Keratinocyte (primary cell): ENCODE results near the gene NCK2.

ENCODE experiments used
- EZH2 ChIP-seq: IDR thresholded peaks from one replicate; pipeline ENCODE4 v1.6.1; 2012; ENCODE audit warnings: inconsistent platforms, mild to moderate bottlenecking, low read length, moderate library complexity
- TF ChIP-seq, protein P1 (sequence below), 3 experiments: IDR thresholded peaks in 1 of 3; conservative IDR thresholded peaks in 1 of 3; optimal IDR thresholded peaks in 1 of 3; 2 replicates in 2 of 3; 3 replicates in 1 of 3; pipeline versions ENCODE3 to v1.5.1; 2011; ENCODE audit warnings: low read length in 3 of 3, mild to moderate bottlenecking in 3 of 3, moderate library complexity in 2 of 3, control low read depth in 1 of 3, inconsistent platforms in 1 of 3; ENCODE audit not compliant: insufficient read depth in 2 of 3; ENCODE audit errors: extremely low read depth in 1 of 3

DNA sequence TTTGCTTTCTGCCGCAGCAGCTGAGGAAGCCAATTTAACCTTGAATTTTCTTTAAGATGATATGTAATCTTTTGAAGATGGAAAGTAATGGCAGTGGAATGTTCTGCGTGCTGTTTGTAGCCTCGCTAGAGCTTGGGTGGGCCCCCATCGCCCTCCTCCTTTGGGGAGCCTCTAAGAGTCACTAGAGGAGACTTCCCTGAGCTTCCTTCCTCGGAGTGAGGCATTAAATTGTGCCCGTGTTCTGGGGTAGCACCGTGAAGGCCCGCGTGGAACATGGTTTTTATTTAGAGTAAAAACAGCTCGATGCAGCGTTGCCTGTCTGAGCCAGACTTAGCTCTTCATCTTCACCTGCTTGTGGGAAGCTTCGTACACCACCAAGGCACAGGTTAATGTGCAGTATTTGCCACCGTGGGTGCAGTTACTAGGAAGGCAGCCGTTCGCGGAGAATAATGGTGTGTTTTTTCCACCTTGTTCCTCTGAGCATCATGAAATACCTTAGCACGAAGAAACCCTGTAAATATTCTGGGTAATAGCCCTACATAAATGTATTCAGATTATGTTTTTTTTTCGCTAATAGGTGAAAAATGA, 38.5 kb downstream of the NCK2 start:
- TF ChIP-seq, protein P1, sequence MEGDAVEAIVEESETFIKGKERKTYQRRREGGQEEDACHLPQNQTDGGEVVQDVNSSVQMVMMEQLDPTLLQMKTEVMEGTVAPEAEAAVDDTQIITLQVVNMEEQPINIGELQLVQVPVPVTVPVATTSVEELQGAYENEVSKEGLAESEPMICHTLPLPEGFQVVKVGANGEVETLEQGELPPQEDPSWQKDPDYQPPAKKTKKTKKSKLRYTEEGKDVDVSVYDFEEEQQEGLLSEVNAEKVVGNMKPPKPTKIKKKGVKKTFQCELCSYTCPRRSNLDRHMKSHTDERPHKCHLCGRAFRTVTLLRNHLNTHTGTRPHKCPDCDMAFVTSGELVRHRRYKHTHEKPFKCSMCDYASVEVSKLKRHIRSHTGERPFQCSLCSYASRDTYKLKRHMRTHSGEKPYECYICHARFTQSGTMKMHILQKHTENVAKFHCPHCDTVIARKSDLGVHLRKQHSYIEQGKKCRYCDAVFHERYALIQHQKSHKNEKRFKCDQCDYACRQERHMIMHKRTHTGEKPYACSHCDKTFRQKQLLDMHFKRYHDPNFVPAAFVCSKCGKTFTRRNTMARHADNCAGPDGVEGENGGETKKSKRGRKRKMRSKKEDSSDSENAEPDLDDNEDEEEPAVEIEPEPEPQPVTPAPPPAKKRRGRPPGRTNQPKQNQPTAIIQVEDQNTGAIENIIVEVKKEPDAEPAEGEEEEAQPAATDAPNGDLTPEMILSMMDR (optimal IDR thresholded peaks at IDR 0.05 in 1 of 3, IDR thresholded peaks at IDR 0.05 in 1 of 3, conservative IDR thresholded peaks at IDR 0.05 in 1 of 3; ENCODE audit: extremely low read depth in 1 of 3, insufficient read depth in 2 of 3, low read length in 3 of 3) = no peak
- no peak for TF ChIP-seq EZH2
